NOMO-1 treated with dmso at 0.1 percent for 144 hours (cell line): ENCODE data around the gene ANKH.

Experiments used
- DNase-seq: peaks from one replicate; lab custom pipeline; 2025; ENCODE audit not compliant: unreplicated experiment; lab: John Stamatoyannopoulos, UW

The ANKH gene

DNA sequence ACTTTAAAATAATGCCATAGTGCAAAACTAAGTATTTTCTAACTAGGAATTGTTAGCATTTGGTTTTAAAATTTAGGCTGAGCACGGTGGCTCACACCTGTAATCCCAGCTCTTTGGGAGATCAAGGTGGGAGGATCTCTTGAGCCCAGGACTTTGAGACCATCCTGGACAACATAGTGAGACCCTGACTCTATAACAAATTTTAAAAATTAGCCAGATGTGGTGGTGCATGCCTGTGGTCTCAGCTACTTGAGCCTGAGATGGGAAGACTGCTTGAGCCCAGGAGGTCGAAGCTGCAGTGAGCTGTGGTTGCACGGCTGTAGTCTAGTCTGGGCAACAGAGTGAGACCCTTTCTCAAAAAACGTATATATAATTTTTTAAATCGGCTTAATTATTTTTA lies 202.2 kb downstream of the ANKH start:
- DNase-seq, result no peak

DNA sequence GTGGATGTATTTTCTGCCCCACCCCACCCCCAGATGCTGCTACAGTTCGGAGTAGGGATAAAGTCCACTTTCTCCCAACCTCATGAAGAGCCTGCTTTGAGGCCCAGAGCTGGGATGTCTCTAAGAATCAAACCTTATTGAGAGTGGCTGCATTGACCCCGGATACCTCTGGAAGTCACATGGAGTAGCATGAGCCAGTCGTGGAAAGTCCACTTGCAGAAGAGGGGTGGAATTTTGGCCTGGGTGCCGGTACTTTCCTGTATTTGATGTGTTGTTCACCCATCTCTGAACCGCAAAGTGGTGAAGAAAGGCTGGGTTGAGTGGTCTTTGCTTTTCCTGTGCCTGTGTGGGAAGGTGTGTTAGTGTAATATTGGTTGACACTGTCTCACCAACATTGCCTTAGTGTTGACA lies 203.4 kb downstream of the ANKH start:
- no peak for DNase-seq

DNA sequence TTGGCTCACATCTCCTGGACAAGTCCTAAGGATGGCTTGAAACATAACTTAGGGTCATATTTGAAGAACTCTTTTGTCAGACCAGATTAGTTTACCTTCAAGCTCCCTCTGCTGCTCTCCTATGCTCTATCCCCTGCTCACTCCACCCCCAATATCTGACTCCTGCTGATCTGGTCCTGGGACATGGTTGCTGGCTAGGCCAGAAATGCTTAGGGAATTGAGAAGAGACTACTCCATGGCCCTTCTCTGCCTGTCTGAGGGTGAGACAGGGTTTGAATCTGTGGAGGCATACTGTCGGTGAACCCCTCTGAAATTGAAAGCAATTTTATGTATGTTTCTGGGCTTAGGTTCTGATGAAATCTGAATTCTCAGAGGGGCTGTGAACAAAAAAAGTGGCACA lies 203.8 kb downstream of the ANKH start:
- no peak for DNase-seq

DNA sequence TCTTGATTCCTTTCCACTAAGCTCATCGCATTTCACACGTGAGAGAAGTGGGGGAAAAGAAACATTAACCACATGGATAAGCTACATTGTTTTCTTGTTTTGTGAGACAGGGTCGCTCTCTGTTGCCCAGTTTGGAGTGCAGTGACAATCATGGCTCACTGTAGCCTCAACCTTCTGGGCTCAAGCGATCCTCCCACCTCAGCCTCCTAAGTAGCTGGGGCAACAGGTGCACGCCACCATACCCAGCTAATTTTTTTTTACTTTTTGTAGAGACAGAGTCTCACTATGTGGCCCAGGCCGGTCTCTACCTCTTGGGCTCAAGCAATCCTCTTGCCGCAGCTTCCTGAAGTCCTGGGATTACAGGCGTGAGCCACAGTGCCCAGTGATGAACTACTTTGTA lies 204.3 kb downstream of the ANKH start:
- DNase-seq, result no peak

DNA sequence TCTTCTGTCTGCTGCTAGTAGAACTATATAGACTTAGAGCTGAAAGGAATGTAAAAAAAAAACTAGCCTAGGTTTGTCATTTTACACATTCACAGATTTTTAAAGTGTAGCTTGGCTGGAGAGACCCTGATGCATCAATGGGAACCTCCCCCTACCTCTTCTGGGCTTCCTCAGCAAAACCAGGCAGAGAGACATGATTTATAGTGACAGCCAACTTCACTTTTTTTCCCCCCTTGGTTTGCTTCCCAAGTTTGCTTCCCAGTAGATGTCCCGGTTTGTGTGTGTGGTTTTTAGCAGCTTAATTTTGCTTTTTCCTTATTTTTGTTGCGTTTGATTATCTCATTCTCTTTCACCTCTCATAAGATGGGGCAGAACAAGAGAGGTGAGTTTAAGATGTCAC lies 205.2 kb downstream of the ANKH start:
- DNase-seq, result no peak

DNA sequence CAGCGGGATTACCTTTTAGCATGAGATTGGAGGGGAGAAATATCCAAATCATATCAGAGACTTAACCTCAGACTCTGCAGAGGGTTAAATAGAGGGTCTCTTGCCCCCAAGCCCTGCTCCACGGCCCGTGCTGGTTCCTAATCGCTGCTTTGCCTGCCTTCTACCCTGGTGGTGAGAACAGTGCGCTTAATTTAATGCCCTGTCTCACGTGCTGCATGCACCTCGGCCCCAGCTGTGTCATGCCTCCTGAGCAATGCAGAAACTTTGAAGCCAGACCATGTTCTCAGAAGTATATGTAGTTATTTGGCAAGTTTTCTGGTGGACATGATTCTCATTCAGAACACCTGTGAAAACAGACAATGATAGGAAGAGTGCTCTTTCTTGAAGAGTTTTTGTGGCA lies 205.6 kb downstream of the ANKH start:
- DNase-seq, result no peak

DNA sequence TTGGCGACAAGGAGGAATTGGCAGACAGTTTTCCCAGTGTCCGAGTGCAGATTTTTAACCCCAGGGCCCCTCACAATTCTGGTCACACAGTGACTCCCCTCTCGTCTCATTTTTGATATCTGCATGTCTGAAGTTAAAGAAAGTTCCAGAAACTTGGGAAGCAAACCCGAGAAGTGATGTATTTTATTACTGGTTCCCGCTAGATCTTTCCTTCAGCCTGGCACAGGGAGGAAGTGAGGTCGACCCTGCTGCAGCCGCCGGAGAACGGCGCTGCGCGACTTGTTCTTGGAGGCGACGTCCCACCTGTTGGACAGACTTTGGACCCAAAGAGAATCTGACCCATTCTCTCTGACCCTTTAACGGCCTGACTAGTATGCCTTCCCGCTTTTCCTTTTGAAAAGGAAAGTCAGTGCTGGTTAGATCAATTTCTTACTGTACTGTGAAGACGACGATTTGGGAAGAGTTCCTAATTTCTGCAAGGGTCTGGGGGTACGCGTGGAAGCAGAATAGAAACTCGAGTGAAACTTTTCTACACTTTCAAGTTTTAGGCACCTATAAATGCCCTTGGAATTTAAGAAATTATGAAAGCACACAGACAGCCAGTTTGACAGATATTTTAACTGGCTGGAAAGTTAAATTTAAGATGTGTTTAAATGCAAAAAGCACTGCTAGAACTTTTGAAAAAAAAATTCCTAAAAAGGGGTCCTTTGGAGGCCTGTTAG lies 206.3 kb downstream of the ANKH start:
- DNase-seq, result peak; percentile 30

DNA sequence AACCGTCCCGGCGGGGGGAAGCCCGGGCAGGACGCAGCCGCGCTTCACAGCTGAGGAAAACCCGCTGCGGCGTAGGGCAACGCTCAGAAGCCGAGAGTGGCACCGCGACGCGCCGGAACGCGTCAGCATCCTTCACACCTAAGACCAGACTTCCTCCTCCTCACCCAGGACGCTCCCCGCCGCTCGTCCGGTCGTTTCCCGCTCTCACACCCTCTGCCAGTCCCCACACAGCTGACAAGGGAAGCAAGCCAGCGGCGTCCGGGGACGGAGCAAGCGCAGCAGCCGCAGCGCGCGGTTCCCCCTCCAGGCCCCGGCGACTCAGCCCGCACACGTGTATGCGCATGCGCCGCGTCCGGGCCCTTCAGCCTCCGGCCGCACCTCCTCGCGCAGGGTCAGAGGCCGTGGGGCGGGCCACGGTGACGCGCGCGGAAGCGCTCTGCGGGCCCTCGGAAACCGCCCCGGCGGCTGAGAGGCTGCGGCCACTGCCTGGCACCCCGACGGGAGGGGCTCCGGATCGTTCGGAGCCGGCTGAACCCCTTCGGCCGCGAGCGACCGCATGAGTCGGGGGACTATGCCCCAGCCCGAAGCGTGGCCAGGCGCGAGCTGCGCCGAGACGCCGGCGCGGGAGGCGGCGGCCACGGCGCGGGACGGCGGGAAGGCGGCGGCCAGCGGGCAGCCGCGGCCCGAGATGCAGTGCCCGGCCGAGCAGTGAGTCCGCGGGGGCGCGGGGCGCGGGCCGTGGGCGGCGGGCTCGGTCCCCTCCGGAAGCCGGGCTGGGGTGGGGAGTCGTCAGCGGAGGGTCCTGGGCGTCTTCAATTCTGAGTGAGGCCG lies 207.1 kb downstream of the ANKH start, which contains the start of gene OTULIN:
TSS of gene OTULIN (plus strand) at position 449 of the 831 bp plus-strand sequence. CDS start at position 557, 108 bp downstream.
- peak; percentile 98 for DNase-seq

DNA sequence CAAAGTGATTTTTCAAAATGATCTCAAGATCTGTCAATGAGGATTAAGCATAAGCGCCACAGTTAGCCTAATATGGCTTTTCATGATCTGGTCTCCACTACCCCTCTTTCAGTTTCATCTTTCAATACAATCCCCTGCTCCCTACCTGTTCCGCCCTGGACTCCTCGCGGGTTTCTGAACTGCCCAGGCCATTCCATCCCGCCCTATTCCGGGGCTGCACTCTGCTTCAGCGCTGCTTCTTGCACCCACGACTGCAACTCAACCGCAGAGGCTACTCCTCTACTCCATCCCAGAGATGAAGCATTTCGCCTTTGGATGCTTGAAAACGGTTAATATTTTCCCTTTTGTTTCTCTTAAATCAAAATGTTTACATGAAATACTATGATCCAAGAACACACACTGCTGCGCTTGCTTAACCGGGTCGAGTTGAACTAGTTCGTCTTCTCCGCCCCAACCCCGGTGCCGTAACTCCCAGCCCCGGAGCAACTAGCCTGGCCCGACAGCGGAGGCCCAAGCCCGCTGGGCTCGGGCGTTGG lies 207.8 kb downstream of the ANKH start:
- peak; percentile 41 for DNase-seq

DNA sequence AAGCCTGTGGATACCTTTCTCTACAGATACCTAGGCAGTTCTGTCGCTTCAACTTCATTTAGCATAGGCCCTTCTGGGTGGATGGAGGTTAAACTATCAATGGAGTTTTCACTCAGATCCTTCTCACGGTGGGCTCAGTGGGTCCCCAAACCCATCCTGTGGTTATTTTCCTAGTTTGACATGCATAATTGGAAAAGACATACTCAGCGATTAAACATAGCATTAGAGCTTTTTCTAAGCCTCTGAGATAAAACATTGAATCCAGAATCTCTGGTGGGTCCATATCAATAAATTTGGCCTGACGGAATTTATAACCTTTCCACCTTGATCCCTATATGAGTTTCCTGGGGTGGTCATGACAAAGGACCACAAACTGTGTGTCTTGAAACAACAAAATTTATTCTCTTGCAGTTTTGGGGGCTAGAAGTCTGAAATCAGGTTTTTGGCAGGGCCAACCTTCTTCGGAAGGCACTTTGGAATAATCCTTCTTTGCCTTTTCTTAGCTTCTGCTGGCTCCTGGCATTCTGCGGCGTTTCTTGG lies 208.8 kb downstream of the ANKH start:
- no peak for DNase-seq

DNA sequence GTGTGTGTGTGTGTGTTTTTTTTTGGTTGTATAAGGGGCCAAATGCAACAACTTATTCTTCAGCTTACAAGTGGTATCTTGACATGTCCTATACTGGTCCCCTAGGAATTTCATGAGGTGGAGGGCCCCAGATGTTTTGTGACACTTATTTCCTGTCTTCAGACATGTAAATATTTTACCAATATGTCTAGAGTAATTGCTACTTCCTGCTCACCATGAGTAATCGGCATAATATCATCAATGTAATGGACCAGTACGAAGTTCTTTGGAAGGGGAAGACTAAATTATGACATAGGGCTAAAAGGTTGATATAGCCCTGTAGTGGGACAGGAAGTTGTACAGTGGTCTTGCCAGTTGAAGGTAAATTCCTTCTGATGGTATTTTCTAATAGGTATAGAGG lies 210.7 kb downstream of the ANKH start:
- no peak for DNase-seq

DNA sequence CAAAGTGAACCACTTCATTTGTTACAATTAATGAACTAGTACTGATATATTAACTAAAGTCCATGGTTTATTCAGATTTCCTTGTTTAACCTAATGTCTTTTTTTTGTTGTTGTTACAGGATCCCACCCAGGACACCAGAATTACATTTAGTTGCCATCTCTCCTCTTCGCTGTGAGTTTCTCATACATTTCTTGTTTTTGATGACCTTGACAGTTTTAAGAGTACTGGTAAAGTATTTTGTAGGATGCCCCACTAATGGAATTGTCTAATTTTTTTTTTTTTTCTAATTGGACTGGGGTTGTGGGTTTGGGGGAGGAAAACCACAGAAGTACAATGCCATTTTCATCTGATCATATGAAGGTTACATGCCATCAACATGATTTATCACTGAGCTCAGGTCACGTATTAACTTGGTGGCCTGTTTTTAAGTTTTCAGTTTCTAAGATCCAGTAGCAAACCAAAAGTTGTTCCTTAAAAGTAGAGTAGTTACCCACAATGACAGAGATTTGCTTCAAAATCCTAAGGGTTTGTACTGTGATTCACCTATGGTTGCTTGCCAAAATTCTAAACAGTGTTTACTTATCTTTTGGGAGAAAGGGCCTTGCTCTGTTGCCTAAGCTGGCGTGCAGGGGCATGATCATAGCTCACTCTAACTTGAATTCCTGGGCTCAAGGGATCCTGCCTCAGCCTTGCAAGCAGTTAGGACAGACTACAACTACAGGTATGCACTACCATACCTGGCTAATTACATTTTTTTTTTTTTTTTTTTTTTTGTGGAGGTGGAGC lies 211.6 kb downstream of the ANKH start:
- DNase-seq, result no peak

DNA sequence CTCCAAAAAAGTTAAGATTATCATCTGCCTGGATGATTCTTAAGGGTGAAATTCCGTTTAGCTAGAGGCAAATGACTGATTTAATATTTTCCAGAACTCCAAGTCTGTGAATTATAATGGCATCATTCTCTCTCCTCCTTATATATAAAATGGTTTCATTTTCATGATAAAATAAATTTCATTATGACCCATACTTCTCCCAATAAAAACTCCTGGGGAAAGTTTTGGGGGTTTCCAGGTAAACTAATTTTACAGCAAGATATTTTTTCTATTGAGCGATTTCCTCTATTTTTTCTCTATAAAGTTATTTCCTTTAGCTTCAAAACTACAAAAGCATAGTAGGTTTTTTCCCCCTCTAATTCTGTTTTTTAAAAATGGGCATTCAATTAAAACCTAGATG lies 214.7 kb downstream of the ANKH start:
- DNase-seq, result no peak

DNA sequence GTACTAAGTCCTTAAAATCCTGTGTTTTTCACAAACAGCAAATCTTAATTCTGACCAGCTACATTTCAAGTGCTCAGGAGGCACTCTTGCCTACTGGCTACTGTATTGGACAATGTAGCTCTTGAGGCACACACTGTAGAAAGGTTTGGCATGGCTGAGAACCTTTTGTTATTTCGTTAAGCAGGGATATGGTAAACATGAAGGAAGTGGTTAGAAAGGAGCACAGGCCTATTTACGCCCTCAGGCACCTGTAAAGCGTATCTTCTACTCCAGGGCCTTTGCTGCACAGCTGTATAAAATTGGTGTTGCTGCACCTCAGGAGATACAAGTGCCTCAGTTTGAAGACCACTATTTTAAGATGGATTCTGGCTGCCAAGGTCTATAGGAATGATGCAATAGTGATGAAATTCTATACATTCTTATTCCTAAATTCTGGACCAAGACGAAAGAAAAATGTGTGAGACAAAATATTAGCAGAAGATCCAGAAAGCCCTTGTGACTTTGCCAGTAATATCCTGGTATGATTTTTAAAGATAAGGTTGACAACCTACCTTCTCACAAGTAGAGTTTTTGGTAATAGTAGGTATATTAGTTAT lies 216.3 kb downstream of the ANKH start:
- no peak for DNase-seq
